ENCODE data around the gene ZNF394. TPM values are rescaled to one million over a fixed set of nuclear protein-coding genes. Genes with fewer than 3 reads are reported as not detected.

ZNF394 gene
- total and polyA plus RNA-seq, 9 of the 15 experiments (the other 6 are each of a cell fraction or from before 2014, with no cell fraction given): 2.9 to 32.2 (median 24.2) TPM

GRCh38 chr7:99504603-99505323 is 4.7 kb upstream of the ZNF394 start, which contains the start of gene ZKSCAN5 (continued):
- TF ChIP-seq ZMIZ1 (IDR thresholded peaks at IDR 0.05; ENCODE audit: low read depth in 2 of 2, low read length in 2 of 2): peak in 1 of 2 experiments; percentile 63; a peak in 1 of 4 replicates
- TF ChIP-seq MYC (IDR thresholded peaks at IDR 0.05; ENCODE audit: low read depth, low read length): peak; percentile 78; the same call in 1 of the 2 replicates
- no peak for TF ChIP-seq MYC (CRISPR knock-in tag; IDR thresholded peaks at IDR 0.05; ENCODE audit: borderline replicate concordance, low read depth)
- peak; percentile 94; the same call in 1 of the 2 replicates for TF ChIP-seq CREB3L1 (IDR thresholded peaks at IDR 0.05; ENCODE audit: borderline replicate concordance, low read depth)
- peak; percentile 82 to 91 for TF ChIP-seq MNT (conservative IDR thresholded peaks at IDR 0.05)
- TF ChIP-seq FUS (optimal IDR thresholded peaks at IDR 0.05; ENCODE audit: low read depth, low read length): no peak
- TF ChIP-seq NCOR1 (IDR thresholded peaks at IDR 0.05): 0 out of 2 replicates have a peak, but pooled peaks have one; percentile 41
- TF ChIP-seq GTF3C2 (IDR thresholded peaks at IDR 0.05; ENCODE audit: borderline replicate concordance, extremely low read depth, insufficient read length): no peak
- TF ChIP-seq KDM5B (IDR thresholded peaks at IDR 0.05; ENCODE audit: insufficient replicate concordance, low read depth, low read length): peak; percentile 93
- TF ChIP-seq HMBOX1 (IDR thresholded peaks at IDR 0.05): peak; percentile 32; the same call in 1 of the 2 replicates
- TF ChIP-seq ZNF274 (IDR thresholded peaks at IDR 0.05; ENCODE audit: borderline replicate concordance, low read depth, low read length): no peak
- peak; percentile 96 for TF ChIP-seq DACH1 (IDR thresholded peaks at IDR 0.05; ENCODE audit: partially characterized antibody)
- no peak for TF ChIP-seq MIER1 (IDR thresholded peaks at IDR 0.05; ENCODE audit: low read depth)

All from K562 (cell line).